Measurements from ENCODE around the gene NHERF1. TPM values are rescaled to one million over a fixed set of nuclear protein-coding genes. Genes with fewer than 3 reads are reported as not detected.

NHERF1 gene
- polyA plus RNA-seq, 1 donor (not counting 4 experiments of a cell fraction or from before 2014, with no cell fraction given): 45.6 TPM

- Histone ChIP-seq H3K79me2 (ENCODE audit: control insufficient read depth, insufficient read depth, low read length) (peaks cover 19% of the 10 kb centered on the region), H3K4me3 (ENCODE audit: control insufficient read depth in 2 of 3, extremely low read depth in 1 of 3, insufficient read depth in 2 of 3, low read depth in 1 of 3, low read length in 3 of 3) (no peak overlapping the region), H3K9me3 (ENCODE audit: control insufficient read depth, low read depth, low read length) (no peaks in the 10 kb centered on the region), H3K27ac (ENCODE audit: control insufficient read depth, insufficient read depth, low read length) (no peak overlapping the region), H4K20me1 (ENCODE audit: control insufficient read depth, extremely low read depth, insufficient read depth, low read length) (no peaks in the 10 kb centered on the region), H3K27me3 (ENCODE audit: control insufficient read depth, extremely low read depth, insufficient read depth, low read length) (no peaks in the 10 kb centered on the region), H3K4me1 (ENCODE audit: control insufficient read depth, extremely low read depth, insufficient read depth, low read length) (peaks cover 24% of the 10 kb centered on the region), H3K36me3 (ENCODE audit: control insufficient read depth in 2 of 2, extremely low read depth in 1 of 2, insufficient read depth in 2 of 2, low read length in 2 of 2) (peaks cover 3 to 16% of the 10 kb centered on the region in 2 experiments), H3K9ac (ENCODE audit: control insufficient read depth, extremely low read depth, insufficient read depth, low read length) (no peak overlapping the region), H2AFZ (ENCODE audit: control insufficient read depth, low read length) (no peak overlapping the region), H3K9me1 (ENCODE audit: control insufficient read depth, extremely low read depth, insufficient read depth, low read length) (peaks cover 4% of the 10 kb centered on the region), H3K4me2 (ENCODE audit: control insufficient read depth, extremely low read depth, insufficient read depth, low read depth, low read length) (no peak overlapping the region)
- dilution Hi-C loops (cut with MboI; ENCODE audit: extremely low pct_ligation_motif_present, low sequenced_read_pairs): no loop called here
- DNase-seq (ENCODE audit: low read depth, low spot score) (no peak), FAIRE-seq (no peak)
- no peak for TF ChIP-seq CTCF (optimal IDR thresholded peaks at IDR 0.05 in 1 of 3, IDR thresholded peaks at IDR 0.05 in 1 of 3, conservative IDR thresholded peaks at IDR 0.05 in 1 of 3; ENCODE audit: extremely low read depth in 1 of 3, insufficient read depth in 2 of 3, low read length in 3 of 3)
These were observed 15.3 kb downstream of the NHERF1 start for GRCh38 chr17:74763565-74764387.

- H3K36me3 ChIP-seq (ENCODE audit: control insufficient read depth in 2 of 2, extremely low read depth in 1 of 2, insufficient read depth in 2 of 2, low read length in 2 of 2): peaks cover 5 to 21% of the 10 kb centered on the region in 2 experiments
- H3K27me3 ChIP-seq (ENCODE audit: control insufficient read depth, extremely low read depth, insufficient read depth, low read length): no peaks in the 10 kb centered on the region
- H3K4me2 ChIP-seq (ENCODE audit: control insufficient read depth, extremely low read depth, insufficient read depth, low read depth, low read length): no peak overlapping the region
- FAIRE-seq: no peak
- H3K4me3 ChIP-seq (ENCODE audit: control insufficient read depth in 2 of 3, extremely low read depth in 1 of 3, insufficient read depth in 2 of 3, low read depth in 1 of 3, low read length in 3 of 3): no peak overlapping the region
- no peak overlapping the region for H3K27ac ChIP-seq (ENCODE audit: control insufficient read depth, insufficient read depth, low read length)
- H3K9me3 ChIP-seq (ENCODE audit: control insufficient read depth, low read depth, low read length): no peaks in the 10 kb centered on the region
- H3K9ac ChIP-seq (ENCODE audit: control insufficient read depth, extremely low read depth, insufficient read depth, low read length): no peak overlapping the region
- no peaks in the 10 kb centered on the region for H3K9me1 ChIP-seq (ENCODE audit: control insufficient read depth, extremely low read depth, insufficient read depth, low read length)
- H3K79me2 ChIP-seq (ENCODE audit: control insufficient read depth, insufficient read depth, low read length): peaks cover 16% of the 10 kb centered on the region
- H2AFZ ChIP-seq (ENCODE audit: control insufficient read depth, low read length): no peak overlapping the region
- dilution Hi-C loops (cut with MboI; ENCODE audit: extremely low pct_ligation_motif_present, low sequenced_read_pairs): no loop called here
- TF ChIP-seq CTCF (optimal IDR thresholded peaks at IDR 0.05 in 1 of 3, IDR thresholded peaks at IDR 0.05 in 1 of 3, conservative IDR thresholded peaks at IDR 0.05 in 1 of 3; ENCODE audit: extremely low read depth in 1 of 3, insufficient read depth in 2 of 3, low read length in 3 of 3): no peak
- H3K4me1 ChIP-seq (ENCODE audit: control insufficient read depth, extremely low read depth, insufficient read depth, low read length): peaks cover 14% of the 10 kb centered on the region
- no peak for DNase-seq (ENCODE audit: low read depth, low spot score)
- no peaks in the 10 kb centered on the region for H4K20me1 ChIP-seq (ENCODE audit: control insufficient read depth, extremely low read depth, insufficient read depth, low read length)
These were observed 16.4 kb downstream of the NHERF1 start for GRCh38 chr17:74764751-74765286.
